ENCODE results near the gene SV2B.

Gene SV2B

DNA sequence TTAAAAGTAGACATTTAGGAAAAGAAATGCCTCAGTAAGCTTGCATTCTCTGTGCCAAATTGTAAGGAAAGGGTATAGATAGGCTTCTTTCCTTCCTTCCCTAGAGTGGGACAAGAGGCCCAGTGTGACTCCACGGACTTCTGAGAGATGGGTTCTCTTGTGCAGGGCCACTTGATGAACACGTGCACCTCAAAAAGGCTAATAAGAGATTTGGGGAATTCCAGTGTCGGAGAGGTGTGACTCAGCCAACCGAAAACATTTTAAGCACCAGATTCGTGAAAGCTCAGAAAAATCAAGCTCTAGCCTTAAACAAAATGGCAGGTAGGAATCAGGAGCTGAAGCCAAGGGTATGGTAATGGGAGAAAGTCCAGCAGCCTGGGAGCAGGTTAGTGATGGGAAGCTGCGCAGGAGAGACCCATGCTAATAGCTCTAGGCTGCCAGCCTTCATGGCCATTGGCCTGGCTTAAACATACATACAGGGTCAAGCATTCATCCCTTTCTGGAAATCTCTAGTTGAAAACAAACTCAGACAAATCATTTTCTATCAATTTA, 56.2 kb downstream of the SV2B start:
- TF ChIP-seq, protein P1, sequence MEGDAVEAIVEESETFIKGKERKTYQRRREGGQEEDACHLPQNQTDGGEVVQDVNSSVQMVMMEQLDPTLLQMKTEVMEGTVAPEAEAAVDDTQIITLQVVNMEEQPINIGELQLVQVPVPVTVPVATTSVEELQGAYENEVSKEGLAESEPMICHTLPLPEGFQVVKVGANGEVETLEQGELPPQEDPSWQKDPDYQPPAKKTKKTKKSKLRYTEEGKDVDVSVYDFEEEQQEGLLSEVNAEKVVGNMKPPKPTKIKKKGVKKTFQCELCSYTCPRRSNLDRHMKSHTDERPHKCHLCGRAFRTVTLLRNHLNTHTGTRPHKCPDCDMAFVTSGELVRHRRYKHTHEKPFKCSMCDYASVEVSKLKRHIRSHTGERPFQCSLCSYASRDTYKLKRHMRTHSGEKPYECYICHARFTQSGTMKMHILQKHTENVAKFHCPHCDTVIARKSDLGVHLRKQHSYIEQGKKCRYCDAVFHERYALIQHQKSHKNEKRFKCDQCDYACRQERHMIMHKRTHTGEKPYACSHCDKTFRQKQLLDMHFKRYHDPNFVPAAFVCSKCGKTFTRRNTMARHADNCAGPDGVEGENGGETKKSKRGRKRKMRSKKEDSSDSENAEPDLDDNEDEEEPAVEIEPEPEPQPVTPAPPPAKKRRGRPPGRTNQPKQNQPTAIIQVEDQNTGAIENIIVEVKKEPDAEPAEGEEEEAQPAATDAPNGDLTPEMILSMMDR (IDR thresholded peaks at IDR 0.05; ENCODE audit: insufficient read depth, missing control alignments), result no peak
- DNase-seq (ENCODE audit: insufficient read length, low spot score) (no peak), FAIRE-seq (no peak)

DNA sequence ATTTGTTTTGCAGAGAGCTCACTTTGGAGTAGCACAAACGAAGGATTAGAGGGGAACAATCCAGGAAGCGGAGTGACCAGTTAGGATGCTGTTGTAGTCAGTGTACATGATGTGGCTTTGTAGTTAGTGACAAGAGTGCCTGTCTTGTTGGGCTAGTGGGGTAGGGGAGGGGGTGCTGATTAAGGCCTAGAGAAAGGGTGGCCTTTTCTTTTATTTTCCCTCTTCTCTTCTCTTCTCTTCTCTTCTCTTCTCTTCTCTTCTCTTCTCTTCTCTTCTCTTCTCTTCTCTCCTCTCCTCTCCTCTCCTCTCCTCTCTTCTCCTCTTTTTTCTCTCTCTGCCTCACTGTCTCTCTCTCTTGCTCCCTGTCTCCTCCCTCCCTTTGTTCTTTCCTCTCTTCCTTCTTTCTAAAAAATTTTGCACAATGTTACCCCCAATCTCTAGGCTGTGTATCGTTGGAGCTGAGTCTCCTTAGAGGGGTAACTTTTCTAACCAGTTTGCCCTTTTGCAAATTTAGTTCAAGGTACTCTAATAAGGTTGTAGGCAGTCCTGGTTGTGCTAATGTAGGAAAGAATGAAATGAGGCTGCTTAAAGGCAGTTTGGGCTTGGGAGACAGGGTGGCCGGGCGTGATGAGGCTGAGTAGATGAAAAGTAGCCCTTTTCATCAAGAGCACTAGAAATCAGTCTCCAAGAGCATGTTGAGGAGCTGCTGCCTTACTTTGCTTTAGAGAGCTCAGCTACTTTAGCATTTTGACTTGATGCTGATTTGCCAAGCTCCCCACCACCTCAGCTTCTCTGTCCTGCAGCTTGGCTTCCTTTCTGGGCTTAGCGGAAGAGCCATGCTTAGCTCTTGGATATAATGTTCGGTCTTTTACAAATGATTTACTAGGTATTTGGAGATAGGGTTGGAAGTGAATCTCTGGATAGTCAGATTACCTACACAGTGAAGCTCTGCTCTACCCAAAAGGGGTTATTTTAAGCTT, 58.6 kb downstream of the SV2B start:
- FAIRE-seq (peak; percentile 32), DNase-seq (ENCODE audit: insufficient read length, low spot score) (no peak)
- TF ChIP-seq, protein P1 (IDR thresholded peaks at IDR 0.05; ENCODE audit: insufficient read depth, missing control alignments), result no peak

DNA sequence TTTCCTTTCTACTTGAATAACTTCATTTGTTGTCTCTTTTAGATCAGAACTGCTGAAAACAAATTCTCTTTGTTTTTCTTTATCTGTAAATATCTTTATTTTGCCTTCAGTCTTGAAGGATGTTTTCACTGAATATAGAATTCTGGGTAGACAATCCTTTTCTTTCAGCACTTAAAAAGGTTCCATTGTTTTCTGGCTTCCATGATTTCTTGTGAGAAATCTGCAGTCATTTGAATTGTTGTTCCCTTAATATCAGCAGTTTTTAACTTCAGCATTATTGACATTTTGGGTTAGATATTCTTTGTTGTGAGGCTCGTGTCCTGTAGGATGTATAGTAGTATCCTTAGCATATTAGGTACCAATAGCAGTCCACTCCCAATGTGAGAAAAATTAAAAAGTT, 65.8 kb downstream of the SV2B start:
- TF ChIP-seq, protein P1 (IDR thresholded peaks at IDR 0.05; ENCODE audit: insufficient read depth, missing control alignments), result no peak
- FAIRE-seq (peak; percentile 46), DNase-seq (ENCODE audit: insufficient read length, low spot score) (no peak)

DNA sequence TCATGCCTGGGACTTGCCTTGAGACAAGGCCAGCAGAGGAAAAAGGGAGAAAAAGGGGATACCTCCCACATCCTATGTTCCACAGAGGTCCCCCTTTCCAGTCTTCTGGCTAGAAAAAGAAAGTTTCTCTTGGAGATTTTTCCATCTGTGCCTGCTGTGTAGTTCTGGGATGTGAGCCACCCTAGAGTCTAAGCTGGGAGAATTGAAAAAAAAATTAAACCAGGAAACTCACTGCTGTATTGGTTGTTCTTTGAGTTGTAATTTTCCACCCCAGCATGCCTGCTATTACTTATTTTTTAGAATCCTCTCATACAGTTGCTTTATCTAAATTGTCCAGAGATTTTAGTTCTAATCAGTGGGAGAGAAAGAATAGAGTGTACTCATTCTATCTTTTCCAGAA, 68.4 kb downstream of the SV2B start:
- FAIRE-seq (no peak), DNase-seq (ENCODE audit: insufficient read length, low spot score) (no peak)
- TF ChIP-seq, protein P1 (IDR thresholded peaks at IDR 0.05; ENCODE audit: insufficient read depth, missing control alignments), result no peak

DNA sequence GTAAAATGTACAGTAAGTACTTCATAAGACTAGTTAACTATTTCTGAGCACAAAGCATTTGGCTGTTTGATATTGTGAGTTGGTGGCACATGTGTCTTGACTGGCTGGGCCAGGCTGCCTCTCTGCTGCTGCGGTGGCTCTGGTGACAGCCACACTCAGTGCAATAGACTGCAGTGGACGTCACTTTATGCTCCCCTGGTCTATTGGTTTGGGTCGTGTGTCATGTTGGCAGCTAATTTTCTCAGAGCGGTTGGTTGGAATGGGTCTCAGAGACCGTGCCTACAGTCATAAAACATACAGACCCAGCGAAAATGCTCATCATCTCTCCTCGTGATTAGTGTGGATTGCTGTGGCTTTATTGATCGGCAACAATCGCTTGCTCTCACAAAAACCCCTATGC, 71.3 kb downstream of the SV2B start:
- DNase-seq (ENCODE audit: insufficient read length, low spot score), result no peak
- TF ChIP-seq, protein P1 (IDR thresholded peaks at IDR 0.05; ENCODE audit: insufficient read depth, missing control alignments), result no peak
- no peak for FAIRE-seq

DNA sequence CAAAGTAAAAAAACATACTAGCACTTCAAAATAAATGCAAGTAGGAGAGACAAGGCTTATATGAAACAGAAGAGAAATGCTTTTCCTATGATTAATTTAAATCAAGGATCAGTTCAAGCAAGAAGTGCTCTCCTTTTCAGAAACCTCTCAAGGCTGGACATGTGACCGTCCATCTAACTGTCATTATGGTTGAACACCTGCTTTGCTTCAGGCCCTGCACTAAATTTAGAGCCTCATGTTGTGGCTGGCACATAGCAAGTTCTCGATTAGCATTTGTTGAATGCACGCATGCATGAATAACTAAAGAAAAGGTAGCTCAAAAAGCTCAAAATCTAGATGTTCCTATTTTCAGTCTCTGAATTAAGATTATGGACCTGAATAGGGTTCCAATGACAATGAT, 82.0 kb downstream of the SV2B start:
- FAIRE-seq (no peak), DNase-seq (ENCODE audit: insufficient read length, low spot score) (no peak)
- TF ChIP-seq, protein P1 (IDR thresholded peaks at IDR 0.05; ENCODE audit: insufficient read depth, missing control alignments), result no peak

DNA sequence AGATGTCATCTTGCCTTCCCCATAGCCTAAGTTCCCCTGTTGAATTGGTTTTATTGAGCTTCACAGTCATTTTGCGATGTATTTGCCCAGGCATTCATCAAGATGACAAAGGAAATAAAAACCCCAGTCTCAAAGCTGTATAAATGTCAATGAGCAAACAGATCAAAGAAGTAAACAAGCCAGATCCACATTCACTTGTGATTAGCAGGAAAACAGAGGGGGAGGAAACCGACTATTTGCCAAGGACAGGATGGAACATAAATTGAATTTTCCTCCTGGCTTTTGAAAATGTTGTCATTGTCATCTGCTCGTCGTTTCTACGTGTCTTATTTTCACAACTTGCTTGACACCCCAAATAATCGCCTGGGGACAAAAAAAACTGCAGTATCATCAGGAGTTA, 83.5 kb downstream of the SV2B start:
- TF ChIP-seq, protein P1 (IDR thresholded peaks at IDR 0.05; ENCODE audit: insufficient read depth, missing control alignments), result no peak
- DNase-seq (ENCODE audit: insufficient read length, low spot score), result no peak

More for the DNA sequence above, 83.5 kb downstream of the SV2B start:
- FAIRE-seq, result no peak
